ENCODE results near the gene PRPH.

DNA sequence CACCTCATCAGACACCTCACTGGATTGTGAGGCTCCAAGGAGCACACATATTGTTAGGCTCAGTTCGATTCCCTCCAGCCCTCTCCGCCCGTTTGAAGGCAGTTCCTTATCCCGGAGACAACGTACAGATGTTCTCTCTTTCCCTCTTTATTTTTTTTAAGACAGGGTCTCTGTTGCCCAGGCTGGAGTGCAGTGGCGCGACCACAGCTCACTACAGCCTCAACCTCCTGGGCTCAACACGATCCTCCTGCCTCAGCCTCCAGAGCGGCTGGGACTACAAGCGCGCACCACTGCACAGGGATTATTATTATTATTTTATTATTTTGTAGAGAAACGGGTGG, 27.4 kb downstream of the PRPH start:
- TF ChIP-seq SNAI2 (CRISPR knock-in tag; IDR thresholded peaks at IDR 0.05) (no peak), RARB (CRISPR knock-in tag; IDR thresholded peaks at IDR 0.05) (no peak), GLIS3 (CRISPR knock-in tag; IDR thresholded peaks at IDR 0.05) (no peak), ZFP3 (CRISPR knock-in tag; IDR thresholded peaks at IDR 0.05) (no peak)
- TF ChIP-seq, protein P1, sequence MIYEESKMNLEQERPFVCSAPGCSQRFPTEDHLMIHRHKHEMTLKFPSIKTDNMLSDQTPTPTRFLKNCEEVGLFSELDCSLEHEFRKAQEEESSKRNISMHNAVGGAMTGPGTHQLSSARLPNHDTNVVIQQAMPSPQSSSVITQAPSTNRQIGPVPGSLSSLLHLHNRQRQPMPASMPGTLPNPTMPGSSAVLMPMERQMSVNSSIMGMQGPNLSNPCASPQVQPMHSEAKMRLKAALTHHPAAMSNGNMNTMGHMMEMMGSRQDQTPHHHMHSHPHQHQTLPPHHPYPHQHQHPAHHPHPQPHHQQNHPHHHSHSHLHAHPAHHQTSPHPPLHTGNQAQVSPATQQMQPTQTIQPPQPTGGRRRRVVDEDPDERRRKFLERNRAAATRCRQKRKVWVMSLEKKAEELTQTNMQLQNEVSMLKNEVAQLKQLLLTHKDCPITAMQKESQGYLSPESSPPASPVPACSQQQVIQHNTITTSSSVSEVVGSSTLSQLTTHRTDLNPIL (CRISPR knock-in tag; IDR thresholded peaks at IDR 0.05; ENCODE audit: low read depth), result no peak
- TF ChIP-seq, protein P2, sequence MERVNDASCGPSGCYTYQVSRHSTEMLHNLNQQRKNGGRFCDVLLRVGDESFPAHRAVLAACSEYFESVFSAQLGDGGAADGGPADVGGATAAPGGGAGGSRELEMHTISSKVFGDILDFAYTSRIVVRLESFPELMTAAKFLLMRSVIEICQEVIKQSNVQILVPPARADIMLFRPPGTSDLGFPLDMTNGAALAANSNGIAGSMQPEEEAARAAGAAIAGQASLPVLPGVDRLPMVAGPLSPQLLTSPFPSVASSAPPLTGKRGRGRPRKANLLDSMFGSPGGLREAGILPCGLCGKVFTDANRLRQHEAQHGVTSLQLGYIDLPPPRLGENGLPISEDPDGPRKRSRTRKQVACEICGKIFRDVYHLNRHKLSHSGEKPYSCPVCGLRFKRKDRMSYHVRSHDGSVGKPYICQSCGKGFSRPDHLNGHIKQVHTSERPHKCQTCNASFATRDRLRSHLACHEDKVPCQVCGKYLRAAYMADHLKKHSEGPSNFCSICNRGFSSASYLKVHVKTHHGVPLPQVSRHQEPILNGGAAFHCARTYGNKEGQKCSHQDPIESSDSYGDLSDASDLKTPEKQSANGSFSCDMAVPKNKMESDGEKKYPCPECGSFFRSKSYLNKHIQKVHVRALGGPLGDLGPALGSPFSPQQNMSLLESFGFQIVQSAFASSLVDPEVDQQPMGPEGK (CRISPR knock-in tag; IDR thresholded peaks at IDR 0.05; ENCODE audit: borderline replicate concordance), result no peak
- TF ChIP-seq, protein P3, sequence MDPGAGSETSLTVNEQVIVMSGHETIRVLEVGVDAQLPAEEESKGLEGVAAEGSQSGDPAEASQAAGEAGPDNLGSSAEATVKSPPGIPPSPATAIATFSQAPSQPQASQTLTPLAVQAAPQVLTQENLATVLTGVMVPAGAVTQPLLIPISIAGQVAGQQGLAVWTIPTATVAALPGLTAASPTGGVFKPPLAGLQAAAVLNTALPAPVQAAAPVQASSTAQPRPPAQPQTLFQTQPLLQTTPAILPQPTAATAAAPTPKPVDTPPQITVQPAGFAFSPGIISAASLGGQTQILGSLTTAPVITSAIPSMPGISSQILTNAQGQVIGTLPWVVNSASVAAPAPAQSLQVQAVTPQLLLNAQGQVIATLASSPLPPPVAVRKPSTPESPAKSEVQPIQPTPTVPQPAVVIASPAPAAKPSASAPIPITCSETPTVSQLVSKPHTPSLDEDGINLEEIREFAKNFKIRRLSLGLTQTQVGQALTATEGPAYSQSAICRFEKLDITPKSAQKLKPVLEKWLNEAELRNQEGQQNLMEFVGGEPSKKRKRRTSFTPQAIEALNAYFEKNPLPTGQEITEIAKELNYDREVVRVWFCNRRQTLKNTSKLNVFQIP (CRISPR knock-in tag; IDR thresholded peaks at IDR 0.05; ENCODE audit: borderline replicate concordance, low read depth), result no peak
